IMR-90 (cell line): Measurements from ENCODE around the gene ZFYVE28. TPM values are rescaled to one million over a fixed set of nuclear protein-coding genes. Genes with fewer than 3 reads are reported as not detected.

Experiments used
- ATAC-seq: fragments of 200-7000 bp; cut with Tn5 transposase; 2 replicates; pipeline ENCODE4 v1.9.1; 2020; ENCODE audit warnings: low read depth, mild to moderate bottlenecking, moderate library complexity
- BruUV-seq: library from RNA; stranded (reverse); fragments of 400-500 nt; replicated peaks from 2 replicates; lab custom pipeline; 2021; lab: Mats Ljungman, UMichigan
- CTCF ChIA-PET: fragments of 300-600 bp; formaldehyde crosslinking; extraction: SDS; loops from one replicate; lab custom pipeline; 2021; ENCODE audit warnings: antibody characterized with exemption; lab: Yijun Ruan, JAX
- POLR2A ChIA-PET: fragments of 300-600 bp; sonication (Branson Sonifier 250); formaldehyde crosslinking; loops from one replicate; lab custom pipeline; 2022; ENCODE audit warnings: antibody characterized with exemption; ENCODE audit not compliant: unreplicated experiment; lab: Charles Lee
- DNase-seq: peaks from one replicate; pipeline ENCODE4 v3.0.0; 2013
- H2AFZ ChIP-seq: replicated peaks from 2 replicates; pipeline ENCODE3; 2013; ENCODE audit warnings: low read length, mild to moderate bottlenecking; ENCODE audit not compliant: poor library complexity
- H2AK5ac ChIP-seq: 2 replicates; pipeline ENCODE4 v1.6.1; 2013; ENCODE audit warnings: low read depth, low read length, inconsistent platforms
- H2AK9ac ChIP-seq: replicated peaks from 2 replicates; pipeline ENCODE3; 2013; ENCODE audit warnings: mild to moderate bottlenecking, low read depth, low read length, moderate library complexity; ENCODE audit not compliant: poor library complexity
- H2BK120ac ChIP-seq: 2 replicates; pipeline ENCODE4 v1.6.1; 2013; ENCODE audit warnings: low read depth, low read length, inconsistent platforms
- H2BK15ac ChIP-seq: 3 replicates; pipeline ENCODE4 v1.6.1; 2013; ENCODE audit warnings: low read depth, low read length, inconsistent platforms
- H2BK20ac ChIP-seq: 2 replicates; pipeline ENCODE4 v1.6.1; 2013; ENCODE audit warnings: low read depth, mild to moderate bottlenecking, inconsistent platforms, low read length, moderate library complexity
- H2BK5ac ChIP-seq: 2 replicates; pipeline ENCODE4 v1.6.1; 2013; ENCODE audit warnings: mild to moderate bottlenecking, low read depth, low read length, inconsistent platforms; ENCODE audit not compliant: poor library complexity, severe bottlenecking
- H3K14ac ChIP-seq: replicated peaks from 2 replicates; pipeline ENCODE4 v1.6.1; 2013; ENCODE audit warnings: low read depth, low read length, inconsistent platforms
- H3K18ac ChIP-seq: 2 replicates; pipeline ENCODE4 v1.6.1; 2013; ENCODE audit warnings: low read depth, low read length, control low read depth
- H3K23ac ChIP-seq: 2 replicates; pipeline ENCODE4 v1.6.1; 2013; ENCODE audit warnings: low read depth, low read length, inconsistent platforms
- H3K27ac ChIP-seq: 2 replicates; pipeline ENCODE4 v1.5.1; 2013; ENCODE audit warnings: mild to moderate bottlenecking, control low read depth, low read length; ENCODE audit not compliant: insufficient read depth
- H3K27me3 ChIP-seq: 2 replicates; pipeline ENCODE4 v1.6.1; 2013; ENCODE audit warnings: low read length; ENCODE audit not compliant: control insufficient read depth, insufficient read depth
- H3K36me3 ChIP-seq: 2 replicates; pipeline ENCODE4 v1.6.1; 2013; ENCODE audit warnings: low read length, mixed read lengths; ENCODE audit not compliant: control insufficient read depth, insufficient read depth
- H3K4ac ChIP-seq: 2 replicates; pipeline ENCODE4 v1.6.1; 2013; ENCODE audit warnings: low read depth, low read length, inconsistent platforms
- H3K4me1 ChIP-seq: 2 replicates; pipeline ENCODE4 v1.6.1; 2013; ENCODE audit warnings: low read length, mixed read lengths; ENCODE audit not compliant: control insufficient read depth, insufficient read depth
- H3K4me2 ChIP-seq: 2 replicates; pipeline ENCODE4 v1.6.1; 2013; ENCODE audit warnings: low read depth, mild to moderate bottlenecking, control low read depth, low read length, moderate library complexity
- H3K4me3 ChIP-seq: 2 replicates; pipeline ENCODE4 v1.5.1; 2013; ENCODE audit warnings: low read depth, mild to moderate bottlenecking, control low read depth, low read length, moderate library complexity; ENCODE audit not compliant: insufficient read depth
- H3K56ac ChIP-seq: 2 replicates; pipeline ENCODE4 v1.6.1; 2013; ENCODE audit warnings: low read length, inconsistent platforms; ENCODE audit not compliant: insufficient read depth; ENCODE audit errors: extremely low read depth
- H3K79me1 ChIP-seq, 2 experiments: 2 replicates each; pipeline ENCODE4 v1.6.1; 2013; ENCODE audit warnings: low read length in 2 of 2, inconsistent platforms in 1 of 2, low read depth in 1 of 2
- H3K9ac ChIP-seq: 2 replicates; pipeline ENCODE4 v1.6.1; 2013; ENCODE audit warnings: low read depth, low read length, control low read depth
- H3K9me1 ChIP-seq: 2 replicates; pipeline ENCODE4 v1.6.1; 2013; ENCODE audit warnings: low read length, inconsistent platforms; ENCODE audit not compliant: insufficient read depth
- H3K9me3 ChIP-seq: 2 replicates; pipeline ENCODE4 v1.6.1; 2013; ENCODE audit warnings: low read length; ENCODE audit not compliant: control insufficient read depth, insufficient read depth
- H4K20me1 ChIP-seq: 2 replicates; pipeline ENCODE4 v1.6.1; 2013; ENCODE audit warnings: low read length, inconsistent platforms; ENCODE audit not compliant: insufficient read depth
- H4K5ac ChIP-seq: 2 replicates; pipeline ENCODE4 v1.6.1; 2013; ENCODE audit warnings: mild to moderate bottlenecking, low read depth, low read length, control low read depth
- H4K8ac ChIP-seq, 2 experiments: 2 replicates each; pipeline ENCODE4 v1.6.1; 2013; ENCODE audit warnings: low read depth in 2 of 2, low read length in 2 of 2, control low read depth in 1 of 2, inconsistent platforms in 1 of 2
- H4K91ac ChIP-seq: 2 replicates; pipeline ENCODE4 v1.6.1; 2013; ENCODE audit warnings: low read depth, low read length, inconsistent platforms; ENCODE audit not compliant: insufficient read depth
- MAZ ChIP-seq: IDR thresholded peaks from 2 replicates; pipeline ENCODE4 v1.6.1; 2012; ENCODE audit warnings: low read depth, mild to moderate bottlenecking, low read length, improper control_type of control experiment, moderate library complexity, borderline replicate concordance
- MXI1 ChIP-seq: IDR thresholded peaks from 2 replicates; pipeline ENCODE4 v1.6.1; 2012; ENCODE audit warnings: low read depth, mild to moderate bottlenecking, low read length, moderate library complexity, borderline replicate concordance
- WGBS, 2 experiments: methylation state at CpG; one replicate each; pipeline versions ENCODE4 v1.1.5 to v1.1.7; 2013; ENCODE audit warnings: missing lambda C conversion rate in 2 of 2; ENCODE audit not compliant: insufficient read length in 1 of 2; ENCODE audit errors: extremely low coverage in 2 of 2; 5-methylcytosine and 5-hydroxymethylcytosine counted together
- dilution Hi-C: fragments of 300-500 bp; cut with HindIII; formaldehyde crosslinking; loops from one replicate; pipeline ENCODE4 v1.14.3; 2018; ENCODE audit warnings: low sequenced_read_pairs; ENCODE audit not compliant: unreplicated experiment
- in situ Hi-C: fragments of 300-500 bp; cut with MboI; formaldehyde crosslinking; loops from 3 replicates; pipeline ENCODE4 v1.14.3; 2019; ENCODE audit warnings: low sequenced_read_pairs, inconsistent platforms, mixed read lengths
- intact Hi-C: fragments of 100-400 bp; cut with micrococcal nuclease; formaldehyde crosslinking; loops from 2 replicates; pipeline ENCODE4 v1.10.0; 2022
- polyA plus RNA-seq, 3 experiments: library from polyadenylated mRNA; depleted of rRNA; stranded (reverse); fragments of >200 nt; gene quantifications; 2 replicates each; pipeline ENCODE4 v1.2.3, GENCODE V29; 2012; ENCODE audit warnings: low replicate concordance in 1 of 3
- total RNA-seq: library from RNA; depleted of rRNA; stranded (reverse); fragments of >200 nt; gene quantifications from 2 replicates; pipeline ENCODE4 v1.2.3, GENCODE V29; 2012

The ZFYVE28 gene
- total and polyA plus RNA-seq, 2 of the 4 experiments (the other 2 are of a cell fraction), result 0.36 to 1.2 TPM

DNA sequence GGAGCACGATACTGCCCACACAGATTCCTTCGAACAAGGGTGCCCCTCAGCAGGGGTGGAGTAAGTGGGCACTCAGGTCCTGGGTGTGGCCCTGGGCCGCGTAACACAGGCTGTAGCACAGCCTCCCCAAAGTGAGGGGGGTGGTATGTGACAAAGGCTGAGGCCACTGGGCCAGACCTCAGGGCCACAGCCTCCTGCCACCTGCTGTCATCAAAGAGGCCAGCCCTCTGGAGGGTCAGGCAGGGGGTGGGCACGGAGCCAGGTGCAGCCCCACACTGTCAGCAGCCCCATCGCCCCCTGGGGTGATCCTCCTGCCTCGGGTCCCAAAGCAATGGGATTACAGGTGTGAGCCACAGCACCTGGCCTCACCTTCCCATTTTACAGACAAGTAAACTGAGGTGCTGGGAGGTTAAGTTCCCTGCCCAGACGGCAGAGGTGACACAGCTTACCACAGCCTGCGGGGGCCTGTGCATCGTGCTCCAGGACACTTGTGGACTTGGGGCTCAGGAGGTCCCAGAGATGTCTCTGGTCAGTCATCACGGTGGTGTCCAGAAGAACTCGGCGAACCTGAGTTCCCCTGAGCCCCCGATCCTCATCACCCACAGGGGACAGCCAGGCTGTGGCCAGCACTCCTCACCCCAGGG is 129.0 kb downstream of the ZFYVE28 start:
- H3K14ac ChIP-seq, result no peak overlapping the region
- no peak for DNase-seq
- peaks cover 6% of the 10 kb centered on the region; the same call in 1 of the 2 replicates for H3K9me1 ChIP-seq
- ChIA-PET CTCF (no interaction called here), POLR2A (no interaction called here)
- H3K56ac ChIP-seq, result no peak overlapping the region
- no peak overlapping the region for H4K5ac ChIP-seq
- H2BK120ac ChIP-seq, result no peak overlapping the region
- no peak overlapping the region for H2AK9ac ChIP-seq
- BruUV-seq, result no TSS peak
- WGBS, 2 experiments, result 89% methylated on average over 8 of the region's 14 CpGs; no CpG with 5 or more reads in 1 of the 2 experiments
- no peak overlapping the region for H4K8ac ChIP-seq
- no peak overlapping the region for H4K91ac ChIP-seq
- H3K4ac ChIP-seq, result no peak overlapping the region
- no peak for TF ChIP-seq MAZ
- no peak for TF ChIP-seq MXI1
- peaks cover 8% of the 10 kb centered on the region; the same call in 1 of the 2 replicates for H4K20me1 ChIP-seq
- H3K27ac ChIP-seq, result no peak overlapping the region
- H2BK15ac ChIP-seq, result no peak overlapping the region
- H3K36me3 ChIP-seq, result no peaks in the 10 kb centered on the region
- H2BK5ac ChIP-seq, result no peak overlapping the region
- in situ Hi-C loops (no loop called here), dilution Hi-C loops (no loop called here), intact Hi-C loops (no loop called here)
- H3K23ac ChIP-seq, result no peak overlapping the region
- H2BK20ac ChIP-seq, result no peak overlapping the region
- no peak for ATAC-seq
- no peaks in the 10 kb centered on the region for H3K9me3 ChIP-seq
- no peak overlapping the region for H2AK5ac ChIP-seq
- H3K27me3 ChIP-seq, result no peaks in the 10 kb centered on the region
- no peak overlapping the region for H3K18ac ChIP-seq
- H3K79me1 ChIP-seq, result no peaks in the 10 kb centered on the region
- no peak overlapping the region for H3K9ac ChIP-seq
- H3K4me3 ChIP-seq, result no peak overlapping the region
- peaks cover 12% of the 10 kb centered on the region for H3K4me1 ChIP-seq
- H3K4me2 ChIP-seq, result no peak overlapping the region
- H2AFZ ChIP-seq, result no peak overlapping the region
